Liver (tissue), 9 donors: ENCODE results near the gene CFAP65. TPM values are rescaled to one million over a fixed set of nuclear protein-coding genes. Genes with fewer than 3 reads are reported as not detected.

ENCODE experiments used
- DNase-seq: peaks from one replicate; pipeline ENCODE4 v3.0.0-alpha.2; 2017; ENCODE audit warnings: low spot score
- H3K27ac ChIP-seq, 2 donors: one replicate each; pipeline ENCODE4 v1.7.0; 2013; ENCODE audit warnings: inconsistent platforms in 2 of 2, low read length in 2 of 2, control low read depth in 1 of 2, low read depth in 1 of 2, mild to moderate bottlenecking in 1 of 2
- H3K27me3 ChIP-seq, 4 donors: one replicate each; pipeline versions ENCODE4 v1.6.1 to v1.7.0; 2013; ENCODE audit warnings: low read length in 3 of 4, inconsistent platforms in 1 of 4, mild to moderate bottlenecking in 1 of 4, moderate library complexity in 1 of 4; ENCODE audit not compliant: control insufficient read depth in 4 of 4, insufficient read depth in 4 of 4
- H3K36me3 ChIP-seq, 4 donors: one replicate each; pipeline versions ENCODE4 v1.6.1 to v1.7.0; 2013; ENCODE audit warnings: low read length in 3 of 4, mild to moderate bottlenecking in 3 of 4, low read depth in 1 of 4, moderate library complexity in 1 of 4; ENCODE audit not compliant: control insufficient read depth in 4 of 4, insufficient read depth in 3 of 4
- H3K4me1 ChIP-seq, 4 donors: one replicate each; pipeline versions ENCODE4 v1.6.1 to v1.7.0; 2013; ENCODE audit warnings: low read length in 3 of 4, mild to moderate bottlenecking in 3 of 4, moderate library complexity in 1 of 4; ENCODE audit not compliant: control insufficient read depth in 4 of 4, insufficient read depth in 4 of 4
- H3K4me3 ChIP-seq, 3 donors: one replicate each; pipeline versions ENCODE4 v1.6.1 to v1.7.0; 2013; ENCODE audit warnings: low read length in 3 of 3, control low read depth in 1 of 3, low read depth in 1 of 3, mild to moderate bottlenecking in 1 of 3
- H3K9ac ChIP-seq, 2 donors: one replicate each; pipeline ENCODE4 v1.7.0; 2013; ENCODE audit warnings: low read length in 2 of 2, mild to moderate bottlenecking in 2 of 2, moderate library complexity in 2 of 2, control low read depth in 1 of 2, low read depth in 1 of 2
- H3K9me3 ChIP-seq, 4 donors: one replicate each; pipeline versions ENCODE4 v1.6.1 to v1.7.0; 2013; ENCODE audit warnings: low read length in 3 of 4; ENCODE audit not compliant: control insufficient read depth in 4 of 4
- EGR1 ChIP-seq, 2 donors: IDR thresholded peaks; 2 replicates each; pipeline ENCODE4 v1.6.1; 2016 to 2018; ENCODE audit warnings: antibody characterized with exemption in 2 of 2, low read depth in 2 of 2
- FOXA1 ChIP-seq: IDR thresholded peaks from 2 replicates; pipeline ENCODE4 v1.6.1; 2016; ENCODE audit warnings: antibody characterized with exemption
- FOXA2 ChIP-seq: IDR thresholded peaks from 2 replicates; pipeline ENCODE4 v1.6.1; 2016; ENCODE audit warnings: antibody characterized with exemption
- GABPA ChIP-seq, 2 donors: IDR thresholded peaks in 1 of 2; conservative IDR thresholded peaks in 1 of 2; 2 replicates each; pipeline ENCODE4 v1.6.1; 2016; ENCODE audit warnings: antibody characterized with exemption in 2 of 2, mild to moderate bottlenecking in 1 of 2, moderate library complexity in 1 of 2
- HNF4A ChIP-seq, 2 donors: conservative IDR thresholded peaks; 2 replicates each; pipeline ENCODE4 v1.6.1; 2016; ENCODE audit warnings: antibody characterized with exemption in 2 of 2, mild to moderate bottlenecking in 2 of 2
- HNF4G ChIP-seq: IDR thresholded peaks from 2 replicates; pipeline ENCODE4 v1.6.1; 2016; ENCODE audit warnings: antibody characterized with exemption
- NR2F2 ChIP-seq: IDR thresholded peaks from 2 replicates; pipeline ENCODE4 v1.6.1; 2016; ENCODE audit warnings: antibody characterized with exemption
- RAD21 ChIP-seq, 2 donors: IDR thresholded peaks; 2 replicates each; pipeline ENCODE4 v1.6.1; 2016; ENCODE audit warnings: antibody characterized with exemption in 2 of 2, mild to moderate bottlenecking in 2 of 2
- RXRA ChIP-seq, 2 donors: IDR thresholded peaks; 2 replicates each; pipeline ENCODE4 v1.6.1; 2017 to 2018; ENCODE audit warnings: antibody characterized with exemption in 2 of 2, mild to moderate bottlenecking in 1 of 2
- SP1 ChIP-seq: IDR thresholded peaks from 2 replicates; pipeline ENCODE4 v1.6.1; 2018; ENCODE audit warnings: antibody characterized with exemption, mild to moderate bottlenecking
- TAF1 ChIP-seq: conservative IDR thresholded peaks from 2 replicates; pipeline ENCODE4 v1.6.1; 2016; ENCODE audit warnings: antibody characterized with exemption, mild to moderate bottlenecking
- YY1 ChIP-seq: IDR thresholded peaks from 2 replicates; pipeline ENCODE4 v1.6.1; 2016; ENCODE audit warnings: antibody characterized with exemption, mild to moderate bottlenecking
- WGBS: extraction: QIAGEN DNeasy Blood & Tissue Kit; methylation state at CpG from one replicate; pipeline ENCODE4 v1.1.7; 2013; 5-methylcytosine and 5-hydroxymethylcytosine counted together
- polyA plus RNA-seq, 2 donors: library from polyadenylated mRNA; stranded (reverse) in 1 of 2; unstranded in 1 of 2; fragments of 200-250 nt in 1 of 2; fragments of >200 nt in 1 of 2; fragmentation: Nextera tagmentation in 1 of 2; extraction: Ambion mirVana in 1 of 2; gene quantifications; one replicate each; pipeline versions ENCODE4 v1.2.1 to v1.2.3, GENCODE V29; 2013 to 2015
- total RNA-seq, 2 donors: library from RNA; depleted of rRNA; stranded (reverse); fragments of >200 nt; gene quantifications; one replicate each; pipeline ENCODE4 v1.2.3, GENCODE V29; 2014
- TF ChIP-seq, protein P1 (sequence below): IDR thresholded peaks from 2 replicates; pipeline ENCODE4 v1.6.1; 2016; ENCODE audit warnings: antibody characterized with exemption
- TF ChIP-seq, protein P2 (sequence below): IDR thresholded peaks from 2 replicates; pipeline ENCODE4 v1.6.1; 2016; ENCODE audit warnings: antibody characterized with exemption
- TF ChIP-seq, protein P3 (sequence below): IDR thresholded peaks from 2 replicates; pipeline ENCODE4 v1.6.1; 2016; ENCODE audit warnings: antibody characterized with exemption
- TF ChIP-seq, protein P4 (sequence below): fragments of 150-350 bp; IDR thresholded peaks from 2 replicates; pipeline ENCODE4 v1.5.1; 2017; ENCODE audit warnings: improper control_type of control experiment, low read depth, low read length; ENCODE audit not compliant: missing input control
- TF ChIP-seq, protein P5 (sequence below): IDR thresholded peaks from 2 replicates; pipeline ENCODE4 v1.6.1; 2016; ENCODE audit warnings: antibody characterized with exemption, mild to moderate bottlenecking
- donor health status: healthy.
- donor health status: healthy.
- donor health status: healthy.
- donor health status: healthy.
- donor health status: healthy.

The CFAP65 gene
- total and polyA plus RNA-seq, 4 donors: not detected

DNA sequence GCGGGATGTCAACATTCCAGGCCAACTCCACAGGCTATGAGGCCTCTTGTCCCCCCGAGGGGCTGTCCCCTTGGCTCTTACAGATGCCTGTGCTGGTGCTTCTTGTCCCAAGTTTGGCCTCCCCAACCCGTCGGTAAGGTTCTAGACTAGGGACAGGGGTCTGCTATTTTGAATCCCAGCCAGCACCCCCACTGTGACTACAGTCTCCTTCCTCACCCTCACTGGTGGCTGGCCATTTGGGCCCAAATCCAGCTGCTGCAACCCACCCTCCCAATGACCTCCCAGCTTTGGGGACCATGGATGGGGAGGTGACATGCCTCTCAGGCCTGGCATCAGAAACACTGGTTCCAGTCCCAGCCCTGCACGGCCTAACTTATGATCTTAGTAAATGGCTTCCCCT lies 18.7 kb downstream of the CFAP65 start:
- DNase-seq: no peak
- Histone ChIP-seq H3K27me3 (no peaks in the 10 kb centered on the region), H3K9ac (no peak overlapping the region), H3K36me3 (no peaks in the 10 kb centered on the region), H3K9me3 (no peaks in the 10 kb centered on the region), H3K4me3 (no peak overlapping the region), H3K27ac (no peak overlapping the region), H3K4me1 (no peaks in the 10 kb centered on the region)
- 92% methylated on average over 5 of the region's 5 CpGs for WGBS
- TF ChIP-seq YY1: no peak

DNA sequence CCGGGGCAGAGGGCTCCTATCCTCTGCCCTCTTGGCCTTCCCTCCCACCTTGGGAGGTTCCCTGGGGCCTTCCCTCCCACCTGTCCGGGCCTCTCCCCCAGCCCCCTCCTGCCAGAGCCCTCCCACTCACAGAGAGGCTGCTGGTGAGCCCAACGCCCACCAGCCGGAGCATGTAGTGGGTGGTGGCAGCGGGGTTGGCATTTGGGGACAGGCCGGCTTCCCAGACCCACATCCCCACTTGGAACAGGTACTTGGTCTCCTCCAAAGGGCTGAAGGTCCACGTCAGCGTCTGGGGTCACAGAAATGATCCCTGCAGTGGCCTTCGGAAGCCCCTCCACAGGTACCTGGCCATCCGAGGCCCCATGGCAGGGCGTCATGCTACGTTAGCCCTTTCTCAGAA lies 19.3 kb downstream of the CFAP65 start:
- 87% methylated on average over 12 of the region's 12 CpGs for WGBS
- no peak overlapping the region for H3K4me3 ChIP-seq
- TF ChIP-seq FOXA1: no peak
- TF ChIP-seq, protein P1, sequence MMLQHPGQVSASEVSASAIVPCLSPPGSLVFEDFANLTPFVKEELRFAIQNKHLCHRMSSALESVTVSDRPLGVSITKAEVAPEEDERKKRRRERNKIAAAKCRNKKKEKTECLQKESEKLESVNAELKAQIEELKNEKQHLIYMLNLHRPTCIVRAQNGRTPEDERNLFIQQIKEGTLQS: no peak
- no peaks in the 10 kb centered on the region for H3K9me3 ChIP-seq
- no peaks in the 10 kb centered on the region for H3K36me3 ChIP-seq
- no peaks in the 10 kb centered on the region for H3K4me1 ChIP-seq
- no peak overlapping the region for H3K27ac ChIP-seq
- H3K27me3 ChIP-seq: no peaks in the 10 kb centered on the region
- no peak for DNase-seq
- no peak overlapping the region for H3K9ac ChIP-seq

DNA sequence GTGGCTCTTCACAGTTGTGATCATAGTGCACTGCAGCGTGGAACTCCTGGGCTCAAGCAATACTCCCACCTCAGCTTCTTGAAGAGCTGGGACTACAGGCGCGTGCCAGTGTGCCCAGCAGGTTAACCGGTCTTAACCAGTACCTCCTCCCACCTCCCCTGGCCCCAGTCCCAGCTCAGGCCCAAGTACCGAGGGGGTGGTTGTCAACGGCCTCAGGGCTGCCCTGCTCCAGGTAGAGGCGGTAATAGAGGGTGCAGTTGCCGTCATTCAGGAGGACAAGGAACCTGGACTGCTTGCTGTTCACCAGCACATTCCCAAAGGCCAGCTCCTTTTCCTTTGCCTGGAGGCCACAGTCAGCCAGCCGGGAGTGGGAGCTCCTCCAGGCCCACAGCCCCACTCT lies 19.7 kb downstream of the CFAP65 start:
- H3K9me3 ChIP-seq: no peaks in the 10 kb centered on the region
- TF ChIP-seq SP1 (no peak), HNF4G (no peak), FOXA2 (no peak), NR2F2 (no peak), FOXA1 (no peak), HNF4A (conservative IDR thresholded peaks at IDR 0.05) (no peak), GABPA (IDR thresholded peaks at IDR 0.05 in 1 of 2, conservative IDR thresholded peaks at IDR 0.05 in 1 of 2) (no peak), RXRA (IDR thresholded peaks at IDR 0.05) (no peak), RAD21 (IDR thresholded peaks at IDR 0.05) (no peak), EGR1 (IDR thresholded peaks at IDR 0.05; ENCODE audit: low read depth in 2 of 2) (no peak), TAF1 (no peak)
- TF ChIP-seq, protein P2, sequence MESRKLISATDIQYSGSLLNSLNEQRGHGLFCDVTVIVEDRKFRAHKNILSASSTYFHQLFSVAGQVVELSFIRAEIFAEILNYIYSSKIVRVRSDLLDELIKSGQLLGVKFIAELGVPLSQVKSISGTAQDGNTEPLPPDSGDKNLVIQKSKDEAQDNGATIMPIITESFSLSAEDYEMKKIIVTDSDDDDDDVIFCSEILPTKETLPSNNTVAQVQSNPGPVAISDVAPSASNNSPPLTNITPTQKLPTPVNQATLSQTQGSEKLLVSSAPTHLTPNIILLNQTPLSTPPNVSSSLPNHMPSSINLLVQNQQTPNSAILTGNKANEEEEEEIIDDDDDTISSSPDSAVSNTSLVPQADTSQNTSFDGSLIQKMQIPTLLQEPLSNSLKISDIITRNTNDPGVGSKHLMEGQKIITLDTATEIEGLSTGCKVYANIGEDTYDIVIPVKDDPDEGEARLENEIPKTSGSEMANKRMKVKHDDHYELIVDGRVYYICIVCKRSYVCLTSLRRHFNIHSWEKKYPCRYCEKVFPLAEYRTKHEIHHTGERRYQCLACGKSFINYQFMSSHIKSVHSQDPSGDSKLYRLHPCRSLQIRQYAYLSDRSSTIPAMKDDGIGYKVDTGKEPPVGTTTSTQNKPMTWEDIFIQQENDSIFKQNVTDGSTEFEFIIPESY: no peak
- TF ChIP-seq, protein P1: no peak
- TF ChIP-seq, protein P3, sequence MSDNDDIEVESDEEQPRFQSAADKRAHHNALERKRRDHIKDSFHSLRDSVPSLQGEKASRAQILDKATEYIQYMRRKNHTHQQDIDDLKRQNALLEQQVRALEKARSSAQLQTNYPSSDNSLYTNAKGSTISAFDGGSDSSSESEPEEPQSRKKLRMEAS: no peak
- TF ChIP-seq, protein P4, sequence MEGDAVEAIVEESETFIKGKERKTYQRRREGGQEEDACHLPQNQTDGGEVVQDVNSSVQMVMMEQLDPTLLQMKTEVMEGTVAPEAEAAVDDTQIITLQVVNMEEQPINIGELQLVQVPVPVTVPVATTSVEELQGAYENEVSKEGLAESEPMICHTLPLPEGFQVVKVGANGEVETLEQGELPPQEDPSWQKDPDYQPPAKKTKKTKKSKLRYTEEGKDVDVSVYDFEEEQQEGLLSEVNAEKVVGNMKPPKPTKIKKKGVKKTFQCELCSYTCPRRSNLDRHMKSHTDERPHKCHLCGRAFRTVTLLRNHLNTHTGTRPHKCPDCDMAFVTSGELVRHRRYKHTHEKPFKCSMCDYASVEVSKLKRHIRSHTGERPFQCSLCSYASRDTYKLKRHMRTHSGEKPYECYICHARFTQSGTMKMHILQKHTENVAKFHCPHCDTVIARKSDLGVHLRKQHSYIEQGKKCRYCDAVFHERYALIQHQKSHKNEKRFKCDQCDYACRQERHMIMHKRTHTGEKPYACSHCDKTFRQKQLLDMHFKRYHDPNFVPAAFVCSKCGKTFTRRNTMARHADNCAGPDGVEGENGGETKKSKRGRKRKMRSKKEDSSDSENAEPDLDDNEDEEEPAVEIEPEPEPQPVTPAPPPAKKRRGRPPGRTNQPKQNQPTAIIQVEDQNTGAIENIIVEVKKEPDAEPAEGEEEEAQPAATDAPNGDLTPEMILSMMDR: no peak
- TF ChIP-seq, protein P5, sequence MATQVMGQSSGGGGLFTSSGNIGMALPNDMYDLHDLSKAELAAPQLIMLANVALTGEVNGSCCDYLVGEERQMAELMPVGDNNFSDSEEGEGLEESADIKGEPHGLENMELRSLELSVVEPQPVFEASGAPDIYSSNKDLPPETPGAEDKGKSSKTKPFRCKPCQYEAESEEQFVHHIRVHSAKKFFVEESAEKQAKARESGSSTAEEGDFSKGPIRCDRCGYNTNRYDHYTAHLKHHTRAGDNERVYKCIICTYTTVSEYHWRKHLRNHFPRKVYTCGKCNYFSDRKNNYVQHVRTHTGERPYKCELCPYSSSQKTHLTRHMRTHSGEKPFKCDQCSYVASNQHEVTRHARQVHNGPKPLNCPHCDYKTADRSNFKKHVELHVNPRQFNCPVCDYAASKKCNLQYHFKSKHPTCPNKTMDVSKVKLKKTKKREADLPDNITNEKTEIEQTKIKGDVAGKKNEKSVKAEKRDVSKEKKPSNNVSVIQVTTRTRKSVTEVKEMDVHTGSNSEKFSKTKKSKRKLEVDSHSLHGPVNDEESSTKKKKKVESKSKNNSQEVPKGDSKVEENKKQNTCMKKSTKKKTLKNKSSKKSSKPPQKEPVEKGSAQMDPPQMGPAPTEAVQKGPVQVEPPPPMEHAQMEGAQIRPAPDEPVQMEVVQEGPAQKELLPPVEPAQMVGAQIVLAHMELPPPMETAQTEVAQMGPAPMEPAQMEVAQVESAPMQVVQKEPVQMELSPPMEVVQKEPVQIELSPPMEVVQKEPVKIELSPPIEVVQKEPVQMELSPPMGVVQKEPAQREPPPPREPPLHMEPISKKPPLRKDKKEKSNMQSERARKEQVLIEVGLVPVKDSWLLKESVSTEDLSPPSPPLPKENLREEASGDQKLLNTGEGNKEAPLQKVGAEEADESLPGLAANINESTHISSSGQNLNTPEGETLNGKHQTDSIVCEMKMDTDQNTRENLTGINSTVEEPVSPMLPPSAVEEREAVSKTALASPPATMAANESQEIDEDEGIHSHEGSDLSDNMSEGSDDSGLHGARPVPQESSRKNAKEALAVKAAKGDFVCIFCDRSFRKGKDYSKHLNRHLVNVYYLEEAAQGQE: no peak
- no peak overlapping the region for H3K27ac ChIP-seq
- DNase-seq: no peak
- 86% methylated on average over 9 of the region's 9 CpGs for WGBS
- H3K36me3 ChIP-seq: no peaks in the 10 kb centered on the region
- H3K9ac ChIP-seq: no peak overlapping the region
- H3K27me3 ChIP-seq: no peaks in the 10 kb centered on the region
- no peaks in the 10 kb centered on the region for H3K4me1 ChIP-seq
- H3K4me3 ChIP-seq: no peak overlapping the region
